Esophagus mucosa (tissue), 1 donor: ENCODE measurements around the gene ARFIP1. TPM values are rescaled to one million over a fixed set of nuclear protein-coding genes. Genes with fewer than 3 reads are reported as not detected.
A peak's percentile ranks its signal among the peaks of the same experiment; 100 is the strongest.

Experiments used
- ATAC-seq: fragments of 200-7000 bp; cut with Tn5 transposase; one replicate; pipeline ENCODE4 v1.9.1; 2020
- total RNA-seq: library from RNA; stranded (reverse); gene quantifications from one replicate; pipeline ENCODE4 v1.2.4, GENCODE V29; 2023
- donor health status: DM: yes; HTN: yes; CAD: no.

Gene ARFIP1
- total RNA-seq, 1 donor from 2014 or later, result 29.8 TPM

DNA sequence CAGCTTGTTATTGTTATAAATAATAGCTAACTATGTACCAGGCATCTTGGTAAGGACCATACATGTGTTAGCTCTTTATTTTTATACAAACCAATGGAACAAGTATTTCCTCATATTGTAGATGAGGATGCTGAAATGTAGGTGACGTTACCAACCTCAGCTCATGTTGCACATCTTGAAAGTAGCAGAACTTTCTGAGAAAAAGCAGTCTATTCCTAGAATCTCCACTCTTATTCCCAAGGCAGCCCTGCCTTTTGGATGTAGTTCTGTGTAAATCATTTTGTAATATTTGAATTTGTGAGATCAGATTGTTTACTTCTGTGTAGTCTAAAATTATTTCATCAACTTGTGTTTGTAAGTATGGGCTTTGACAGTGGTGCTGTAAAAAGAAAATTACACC is 161.7 kb downstream of the ARFIP1 start:
- no peak for ATAC-seq

DNA sequence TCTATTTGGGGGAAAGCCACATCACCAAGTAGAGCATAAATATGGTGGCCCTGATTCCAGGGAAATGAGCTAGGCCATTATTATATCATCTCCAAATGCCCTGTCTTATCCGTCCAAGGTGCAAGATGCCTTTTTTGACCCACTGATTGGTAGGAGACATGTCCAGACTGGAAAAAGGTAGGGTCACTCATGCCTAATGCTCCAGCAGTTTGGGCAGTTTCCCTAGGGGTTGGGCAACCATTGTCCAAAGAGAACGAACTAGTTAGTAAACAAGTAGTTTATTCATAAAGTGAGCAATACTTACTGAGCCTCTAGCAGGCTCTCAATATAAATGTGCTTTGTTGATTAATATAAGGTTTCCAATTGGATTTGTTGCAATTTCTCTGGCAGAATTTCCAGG is 162.6 kb downstream of the ARFIP1 start:
- peak; percentile 56 for ATAC-seq

DNA sequence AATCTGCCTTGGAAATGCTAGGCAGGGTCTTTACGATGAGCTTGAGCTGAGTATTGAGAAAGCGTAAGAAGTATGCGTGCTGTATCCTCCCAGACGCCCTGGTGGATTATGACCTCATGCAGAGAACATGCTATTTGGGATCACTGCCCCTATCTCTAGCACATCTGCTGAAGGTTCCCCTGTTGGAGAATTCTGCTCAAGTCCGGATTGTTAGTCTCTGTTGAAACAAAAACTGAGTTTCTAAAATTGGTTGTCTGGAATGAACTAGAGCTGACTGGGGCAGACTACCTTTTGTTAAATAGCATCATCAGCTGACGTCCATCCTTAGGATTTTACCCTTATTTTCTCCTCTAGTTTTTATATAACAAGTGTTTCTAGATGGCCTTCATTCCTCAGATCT is 163.9 kb downstream of the ARFIP1 start:
- no peak for ATAC-seq

DNA sequence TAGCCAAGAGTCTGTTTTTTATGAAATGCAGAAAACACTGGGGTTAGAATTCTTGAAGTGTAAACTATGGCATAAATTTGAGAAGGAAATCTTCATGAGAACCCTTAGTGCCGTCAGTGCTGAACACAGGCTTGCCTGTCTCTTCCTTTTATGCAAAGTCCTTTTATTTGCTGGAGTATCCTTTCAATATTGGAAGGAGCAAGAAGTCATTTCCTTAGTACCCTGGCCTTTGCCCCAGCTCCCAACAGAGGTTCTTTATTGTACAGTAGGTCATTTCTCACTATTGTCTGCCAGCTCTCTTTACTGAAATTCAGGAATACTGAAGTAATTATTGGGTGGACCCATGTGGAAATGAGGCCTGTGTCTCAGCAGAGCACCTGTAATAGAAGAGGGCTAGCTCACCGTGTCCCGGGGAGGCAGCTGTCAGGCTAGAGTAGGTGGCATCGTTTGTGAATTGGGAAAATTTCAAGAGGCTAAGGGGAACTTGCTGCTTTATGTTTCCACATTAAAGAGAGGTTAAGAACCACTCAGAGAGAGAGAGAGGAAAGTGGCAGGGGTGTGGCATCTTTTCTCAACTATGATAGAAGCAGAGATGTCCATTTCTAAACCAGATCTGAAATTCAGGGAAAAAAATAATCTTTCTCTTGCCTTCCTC is 165.0 kb downstream of the ARFIP1 start:
- ATAC-seq, result no peak

DNA sequence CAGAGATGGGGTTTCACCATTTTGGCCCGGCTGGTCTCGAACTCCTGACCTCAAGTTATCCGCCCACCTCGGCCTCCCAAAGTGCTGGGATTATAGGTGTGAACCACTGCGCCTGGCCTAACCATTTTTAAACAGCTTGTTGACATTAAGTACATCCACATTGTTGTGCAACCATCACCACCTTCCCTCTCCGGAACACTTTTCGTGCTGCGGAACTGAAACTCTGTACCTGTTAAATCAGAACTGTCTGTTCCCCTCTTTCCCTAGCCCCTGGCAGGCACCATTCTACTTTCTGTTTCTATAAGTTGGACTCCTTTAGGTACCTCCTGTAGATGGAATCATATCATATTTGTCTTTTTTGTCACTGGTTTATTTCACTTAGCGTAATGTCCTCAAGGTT is 165.9 kb downstream of the ARFIP1 start:
- ATAC-seq, result no peak

DNA sequence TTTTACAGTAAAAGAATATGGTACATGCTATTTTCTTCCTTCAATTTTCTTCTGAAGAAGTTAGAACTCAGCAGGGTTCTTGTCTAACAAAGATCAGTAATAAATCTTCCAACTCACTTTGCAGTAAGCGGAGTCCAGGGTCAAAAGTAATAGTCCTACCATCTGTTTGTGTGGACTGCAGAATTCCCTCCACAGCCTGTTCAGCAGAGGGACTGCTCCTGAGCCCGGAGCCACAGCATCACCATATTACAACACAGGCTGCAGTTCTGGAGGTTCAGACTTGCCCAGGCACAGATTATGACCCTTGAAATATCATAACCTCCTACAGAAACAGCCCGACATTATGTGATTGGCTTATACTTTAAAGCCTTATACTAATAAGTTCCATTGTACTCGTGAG is 166.7 kb downstream of the ARFIP1 start:
- ATAC-seq, result peak; percentile 51

DNA sequence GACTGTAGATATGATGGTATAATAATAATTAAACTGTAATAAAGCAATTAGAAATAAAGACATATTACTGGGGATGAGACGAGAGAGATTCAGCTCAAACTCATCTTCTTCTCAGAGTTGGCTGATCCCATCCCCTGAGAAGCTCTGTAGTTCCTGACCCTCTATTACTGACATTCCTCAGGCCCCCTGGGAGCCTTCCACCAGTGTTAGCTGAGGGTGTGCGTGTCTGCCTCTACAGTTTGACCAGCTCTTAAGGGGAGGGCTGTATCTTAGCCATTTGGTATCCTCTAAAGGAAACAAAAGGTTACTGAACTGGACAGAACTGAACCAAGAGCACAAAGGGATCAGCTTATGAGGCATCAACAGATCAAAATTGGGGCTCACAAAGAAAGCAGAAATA is 167.6 kb downstream of the ARFIP1 start:
- ATAC-seq, result no peak

DNA sequence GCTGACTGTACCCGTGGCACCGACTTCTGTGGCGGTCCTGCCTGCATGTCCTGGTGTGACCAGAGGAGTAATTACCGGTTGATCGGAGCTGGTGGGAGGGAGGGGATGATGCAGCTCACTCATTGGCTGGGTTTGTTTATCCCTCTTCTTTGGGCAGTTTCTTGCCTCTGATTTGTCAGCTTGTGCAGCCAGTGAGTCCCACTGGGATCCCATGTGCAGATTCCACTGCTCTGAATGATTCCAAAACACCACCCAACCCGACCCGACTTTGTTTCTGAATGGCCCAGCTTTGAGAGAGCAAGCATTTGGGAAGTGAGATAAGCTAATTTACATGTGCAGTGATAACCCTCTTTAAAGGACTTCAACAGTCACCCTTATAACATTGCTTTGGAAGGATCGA is 170.2 kb downstream of the ARFIP1 start:
- ATAC-seq, result no peak

DNA sequence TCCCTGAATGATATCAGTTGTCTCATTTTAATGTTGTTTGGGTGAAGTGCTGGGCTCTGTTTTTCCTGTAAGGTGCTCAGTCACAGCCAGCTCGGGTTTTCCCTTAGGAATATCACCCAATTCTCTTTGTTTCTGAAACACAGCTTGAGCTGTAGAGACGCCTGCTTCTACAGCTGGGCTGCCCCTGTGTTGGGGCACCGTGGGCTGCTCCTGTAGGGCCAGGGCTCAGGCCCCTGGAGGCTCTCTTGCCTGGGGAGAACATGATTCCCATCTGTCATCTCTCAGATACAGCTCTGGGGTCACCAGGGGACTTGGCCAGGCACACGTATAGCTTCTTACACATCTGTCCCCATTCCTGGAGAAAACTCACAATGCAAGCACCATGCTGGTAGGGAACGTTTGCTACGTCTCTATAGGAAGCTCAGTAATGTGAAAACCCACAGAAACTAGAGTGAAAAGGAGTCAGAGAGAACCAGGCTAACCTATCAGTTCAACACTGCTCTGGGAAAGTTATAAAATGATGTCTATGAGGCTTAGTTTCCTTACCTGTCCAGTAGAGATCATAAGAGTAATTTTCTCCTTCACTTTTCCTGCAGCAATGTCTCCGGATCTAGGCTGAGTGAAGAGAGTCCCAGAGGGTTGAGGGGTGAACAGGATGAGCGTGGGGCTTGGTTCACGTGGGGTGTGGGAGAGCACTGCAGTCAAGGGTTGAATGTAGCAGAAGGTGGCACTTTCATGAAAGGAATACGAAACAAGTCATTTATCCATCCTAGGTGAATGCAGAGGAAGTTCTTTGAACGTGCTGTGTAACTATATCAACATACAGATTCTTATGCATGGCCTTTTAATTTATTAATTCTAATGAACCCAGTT is 170.9 kb downstream of the ARFIP1 start:
- no peak for ATAC-seq

DNA sequence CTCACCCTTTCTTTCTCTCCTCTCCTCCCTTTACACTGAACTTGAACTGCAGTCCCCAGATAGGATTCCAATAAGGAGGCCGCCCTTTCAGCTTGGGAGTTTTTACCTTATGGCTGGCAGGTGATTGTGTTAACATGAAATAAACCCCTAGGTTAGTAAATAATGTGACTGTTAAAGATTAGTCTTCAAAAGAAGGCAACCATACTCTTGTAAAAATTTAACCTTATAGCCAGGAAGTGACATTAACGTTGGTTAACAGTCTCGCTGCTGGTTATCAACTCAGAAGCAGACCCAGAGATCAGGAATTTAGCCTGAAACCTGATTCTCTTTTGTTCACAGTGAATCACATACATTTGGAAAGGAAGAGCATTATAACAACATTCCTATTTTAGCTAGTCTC is 171.6 kb downstream of the ARFIP1 start:
- ATAC-seq, result no peak

DNA sequence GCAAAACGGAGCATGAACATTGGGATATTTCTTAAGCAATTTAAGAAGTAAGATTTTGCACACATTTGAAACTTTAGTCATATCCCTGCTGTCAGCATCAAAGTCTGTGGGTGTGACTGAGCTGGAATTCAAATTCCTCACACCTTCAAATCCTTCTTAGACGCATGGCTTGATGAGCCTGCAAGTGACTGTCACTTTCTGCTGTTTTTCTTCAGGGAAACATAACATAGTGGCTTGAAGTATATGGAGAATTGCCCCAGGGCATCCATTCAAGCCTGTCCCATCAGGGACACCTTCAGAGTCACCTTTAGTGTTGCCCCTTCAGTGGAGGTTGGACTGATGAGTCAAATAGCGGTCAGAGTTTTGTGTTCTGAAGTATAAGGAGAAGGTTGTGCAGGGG is 173.8 kb downstream of the ARFIP1 start:
- no peak for ATAC-seq

DNA sequence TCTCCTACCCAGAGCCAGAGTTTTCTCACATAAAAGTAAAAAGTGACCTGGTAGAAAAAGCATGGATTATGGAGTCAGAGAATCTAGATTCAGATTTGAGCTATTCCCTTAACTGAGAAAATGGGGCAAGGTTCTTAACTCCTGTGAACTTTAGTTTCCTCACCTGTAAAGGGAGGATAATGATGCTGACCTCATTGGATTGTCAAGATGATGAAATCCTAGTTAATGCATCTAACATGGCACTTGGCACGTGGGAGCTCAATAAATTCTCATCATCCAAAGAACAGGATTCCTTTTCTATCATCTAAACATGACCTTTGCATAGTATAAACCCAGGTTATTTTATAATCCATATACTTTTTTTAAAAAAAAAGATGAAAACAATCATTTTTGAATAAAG is 175.0 kb downstream of the ARFIP1 start:
- ATAC-seq, result no peak

DNA sequence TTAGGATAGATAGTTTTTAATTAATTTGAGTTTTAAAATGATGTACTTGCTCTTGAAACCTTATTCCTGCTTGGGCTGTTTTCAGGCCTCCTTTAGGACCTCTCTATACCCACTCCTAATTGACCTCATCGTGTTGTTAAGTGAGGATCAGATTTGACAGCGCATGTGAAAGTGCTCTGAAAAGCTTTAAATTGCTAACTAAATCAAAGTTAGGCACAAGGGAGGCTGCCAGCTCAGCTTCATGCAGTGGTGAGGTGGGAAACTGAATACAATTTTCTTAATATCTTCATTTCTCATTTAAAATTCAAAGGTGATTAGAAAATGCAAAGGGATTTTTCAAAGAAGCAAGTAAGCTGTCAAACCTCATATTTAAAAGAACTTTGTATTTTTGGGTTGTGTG is 176.4 kb downstream of the ARFIP1 start:
- no peak for ATAC-seq

DNA sequence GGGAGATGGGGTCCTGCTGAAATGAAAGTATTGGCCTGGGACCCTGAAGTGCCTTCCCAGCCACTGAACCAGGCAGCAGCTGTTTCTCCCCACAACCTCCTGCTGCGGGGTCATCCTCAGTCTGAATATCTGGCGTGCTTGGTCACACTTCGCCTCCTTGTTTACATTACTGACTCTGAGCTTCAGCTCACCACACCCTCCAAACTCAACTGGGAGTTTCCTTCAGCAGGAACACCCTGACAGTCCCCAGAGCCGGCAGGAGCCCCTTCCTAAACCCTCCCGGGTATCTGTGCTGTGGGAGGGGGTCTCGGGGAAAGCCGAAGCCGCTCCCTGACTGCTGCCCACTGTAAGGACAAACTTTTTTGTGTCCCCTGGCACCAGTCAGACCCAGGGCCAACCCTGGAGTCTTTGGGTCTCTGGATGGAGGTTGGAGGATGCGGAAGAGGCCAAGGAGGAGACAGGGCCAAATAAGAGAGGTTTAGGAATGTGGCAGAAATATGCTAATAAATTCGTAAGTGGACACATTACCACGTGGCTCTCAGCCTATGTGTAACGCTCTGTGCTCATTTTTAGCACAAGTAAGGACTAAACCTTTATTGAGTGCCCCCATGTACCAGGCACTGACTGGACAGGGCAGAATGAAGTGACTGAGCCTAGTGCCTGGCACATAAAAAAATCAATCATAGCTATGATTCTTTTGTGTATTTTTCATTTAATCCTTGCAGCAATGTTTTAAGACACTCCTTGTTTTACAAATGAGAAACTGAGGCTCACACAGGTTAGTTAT is 177.1 kb downstream of the ARFIP1 start:
- ATAC-seq, result peak; percentile 39

DNA sequence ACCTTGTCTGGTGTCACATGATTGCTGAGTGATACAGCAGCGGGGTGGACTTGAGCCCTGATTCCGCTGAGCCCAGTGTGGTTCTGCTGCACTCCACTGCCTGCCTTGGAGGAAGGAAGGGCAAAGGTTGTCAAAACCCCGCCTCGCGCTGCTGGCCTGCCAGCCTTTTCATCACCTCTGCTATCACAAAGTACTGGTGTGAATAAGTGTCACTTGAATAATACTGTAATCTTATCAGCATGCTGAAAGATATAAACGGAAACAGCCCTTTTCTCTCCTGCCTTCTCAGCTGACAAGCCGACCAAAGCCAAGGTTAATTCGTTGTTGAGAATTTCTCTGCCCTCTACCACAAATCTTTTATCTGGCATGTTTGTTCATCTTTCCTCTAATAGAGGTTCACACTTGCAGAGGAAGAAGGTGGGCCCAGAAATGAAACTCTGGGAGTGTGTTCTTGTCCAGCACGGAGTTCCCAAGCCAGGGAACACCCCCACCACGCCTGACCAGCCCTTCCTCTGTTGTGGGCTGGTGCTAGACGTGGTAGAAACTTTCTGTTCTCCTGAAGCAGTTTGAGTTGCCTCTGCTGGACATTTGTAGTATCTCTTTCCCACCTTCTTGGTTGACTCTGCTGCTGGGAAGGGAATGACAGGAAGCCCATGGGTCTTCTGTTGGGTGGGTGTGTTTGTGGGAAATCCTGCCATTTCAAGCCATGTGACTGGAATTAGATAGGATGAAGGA is 177.8 kb downstream of the ARFIP1 start:
- peak; percentile 33 for ATAC-seq

DNA sequence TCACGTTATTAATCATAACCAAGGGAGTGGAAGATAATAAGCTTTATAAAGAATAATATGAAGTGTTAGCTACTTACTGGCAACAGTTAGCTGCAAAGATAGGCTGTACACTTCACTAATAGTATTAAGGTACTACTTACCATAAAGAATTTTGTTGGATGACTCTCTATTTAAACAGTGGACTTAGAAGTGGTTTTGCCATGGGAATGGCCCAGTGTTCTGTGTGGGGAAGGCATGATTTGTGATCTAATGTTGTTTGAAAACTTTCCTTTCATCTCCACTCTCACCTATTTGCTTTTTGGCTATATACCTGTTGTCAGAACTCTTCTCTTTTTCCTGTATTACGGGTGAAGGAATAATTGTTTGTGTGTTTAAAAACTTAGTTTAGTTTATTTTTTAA is 179.3 kb downstream of the ARFIP1 start:
- no peak for ATAC-seq

DNA sequence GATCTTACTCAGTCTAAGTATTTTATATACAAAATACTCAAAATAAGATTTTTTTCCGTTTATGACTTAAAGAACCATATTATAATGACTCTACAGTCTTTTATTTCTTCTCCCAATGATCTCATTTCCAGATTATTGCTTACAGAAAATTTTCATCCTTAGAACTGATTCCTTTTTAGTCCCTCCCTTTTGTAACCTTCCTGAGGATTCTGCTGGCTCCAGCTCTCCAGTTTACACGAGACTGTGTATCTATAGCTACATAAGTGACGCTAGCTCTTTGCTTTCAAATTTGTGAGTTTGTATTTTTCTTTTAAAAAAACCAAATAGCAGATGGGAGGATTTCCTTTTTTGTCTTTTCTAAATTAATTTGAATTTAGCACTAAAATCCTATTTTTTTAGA is 180.3 kb downstream of the ARFIP1 start:
- no peak for ATAC-seq

DNA sequence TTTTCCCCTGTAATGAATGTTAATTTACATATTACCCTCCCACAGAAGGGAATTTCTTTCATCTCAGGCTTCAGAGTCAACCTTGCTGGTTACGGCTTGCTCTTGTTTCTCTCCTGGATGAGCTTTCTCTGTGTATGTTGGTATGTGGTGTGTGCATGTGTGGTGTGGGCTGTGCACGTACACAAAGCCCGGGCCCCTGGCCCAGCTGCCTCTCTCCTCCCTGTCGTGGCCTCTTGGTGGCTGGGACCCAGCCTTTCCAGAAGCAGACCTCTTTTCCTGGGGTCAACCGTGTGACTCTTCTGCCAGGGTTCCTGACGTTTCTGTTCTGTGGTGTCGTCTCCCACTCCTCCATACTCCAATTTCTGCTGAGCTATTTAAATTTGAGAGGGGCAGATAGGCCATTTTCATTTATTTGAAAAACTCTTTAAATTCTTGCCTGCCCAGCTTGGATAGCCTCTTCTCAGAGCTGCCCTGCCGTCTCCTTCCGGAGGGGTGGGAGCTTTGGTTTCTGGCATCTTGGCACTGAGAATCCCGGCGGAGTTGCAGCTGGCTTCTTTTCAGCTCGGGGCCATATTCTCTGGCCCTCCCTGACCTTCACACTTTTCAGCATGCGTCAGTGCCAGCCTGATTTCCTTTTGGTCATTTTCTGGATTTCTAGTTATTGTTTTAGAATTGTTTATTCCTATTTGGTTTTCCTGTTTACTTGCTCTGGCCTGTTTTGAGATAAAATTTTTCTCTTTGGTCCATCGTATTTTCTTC is 181.4 kb downstream of the ARFIP1 start:
- no peak for ATAC-seq

DNA sequence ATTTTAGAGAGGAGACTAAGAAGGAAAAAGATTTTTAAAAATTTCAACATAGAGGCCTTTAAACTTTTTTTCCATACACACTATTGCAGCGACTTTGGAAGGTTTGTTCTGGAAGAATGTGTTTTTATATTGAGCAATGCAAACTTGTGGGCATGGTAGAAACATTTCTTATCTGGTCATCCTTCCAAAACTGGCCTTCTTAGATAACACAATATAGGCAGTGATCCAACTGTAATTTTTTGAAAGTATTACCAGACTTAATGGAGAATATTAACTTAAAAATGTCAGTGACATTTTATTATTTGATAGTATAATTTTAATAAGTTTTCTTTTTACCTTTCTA is 182.0 kb downstream of the ARFIP1 start:
- ATAC-seq, result no peak
